ENCODE results near the gene FUT1. TPM values are rescaled to one million over a fixed set of nuclear protein-coding genes. Genes with fewer than 3 reads are reported as not detected.

Gene FUT1
- 0.29 and 0.54 TPM in 2 replicates for total RNA-seq

GRCh38 chr19:48752496-48753365 lies at the start of gene FUT1:
Gene FUT1 (minus strand): TSS chr19:48752641. CDS start chr19:48751281, 1,360 bp downstream.
- intact Hi-C loops (cut with micrococcal nuclease) = no loop called here

GRCh38 chr19:48799358-48800300 lies 47.2 kb upstream of the FUT1 start:
- intact Hi-C loops (cut with micrococcal nuclease) = no loop called here

GRCh38 chr19:48798937-48799336 lies 46.5 kb upstream of the FUT1 start:
- intact Hi-C loops (cut with micrococcal nuclease) = no loop called here

- intact Hi-C loops (cut with micrococcal nuclease) = no loop called here
Measured at GRCh38 chr19:48797103-48797502, 44.7 kb upstream of the FUT1 start.

GRCh38 chr19:48796298-48797083 lies 44.0 kb upstream of the FUT1 start:
- intact Hi-C loops (cut with micrococcal nuclease) = no loop called here

GRCh38 chr19:48795685-48796070 lies 43.2 kb upstream of the FUT1 start:
- intact Hi-C loops (cut with micrococcal nuclease) = loop anchor here (1.0 to 2.0 kb wide), 9 partner anchors 11 to 176 kb away; partner anchors contain the start of genes CA11, FTL, IZUMO1 and PPP1R15A

- intact Hi-C loops (cut with micrococcal nuclease) = loop anchor here (1.0 to 2.0 kb wide), 9 partner anchors 11 to 176 kb away; partner anchors contain the start of genes CA11, FTL, IZUMO1 and PPP1R15A
Measured at GRCh38 chr19:48795055-48795684, 42.7 kb upstream of the FUT1 start.

- intact Hi-C loops (cut with micrococcal nuclease) = loop anchor here (2.0 kb wide), 2 partner anchors 47 to 147 kb away; partner anchors contain the start of genes CA11 and IZUMO1
Measured at GRCh38 chr19:48794291-48794690, 41.9 kb upstream of the FUT1 start.

GRCh38 chr19:48793271-48793670 lies 40.8 kb upstream of the FUT1 start:
- intact Hi-C loops (cut with micrococcal nuclease) = no loop called here

GRCh38 chr19:48787331-48787730 lies 34.9 kb upstream of the FUT1 start:
- intact Hi-C loops (cut with micrococcal nuclease) = loop anchor here (10.0 kb wide), 1 partner anchor 417 kb away; no protein-coding TSS in a partner anchor

- intact Hi-C loops (cut with micrococcal nuclease) = loop anchor here (10.0 kb wide), 1 partner anchor 418 kb away; no protein-coding TSS in a partner anchor
Measured at GRCh38 chr19:48786422-48786821, 34.0 kb upstream of the FUT1 start.

- intact Hi-C loops (cut with micrococcal nuclease) = loop anchor here (10.0 kb wide), 1 partner anchor 420 kb away; no protein-coding TSS in a partner anchor
Measured at GRCh38 chr19:48784527-48784926, 32.1 kb upstream of the FUT1 start.

GRCh38 chr19:48780631-48781391 lies 28.4 kb upstream of the FUT1 start:
- intact Hi-C loops (cut with micrococcal nuclease) = loop anchor here (10.0 kb wide), 1 partner anchor 424 kb away; no protein-coding TSS in a partner anchor

GRCh38 chr19:48779636-48780035 lies 27.2 kb upstream of the FUT1 start:
- intact Hi-C loops (cut with micrococcal nuclease) = loop anchor here (10.0 kb wide), 1 partner anchor 425 kb away; no protein-coding TSS in a partner anchor

GRCh38 chr19:48777720-48778119 lies 25.3 kb upstream of the FUT1 start:
- intact Hi-C loops (cut with micrococcal nuclease) = no loop called here

- intact Hi-C loops (cut with micrococcal nuclease) = no loop called here
Measured at GRCh38 chr19:48777139-48777538, 24.7 kb upstream of the FUT1 start.

- intact Hi-C loops (cut with micrococcal nuclease) = no loop called here
Measured at GRCh38 chr19:48772503-48772953, 20.1 kb upstream of the FUT1 start.

- intact Hi-C loops (cut with micrococcal nuclease) = no loop called here
Measured at GRCh38 chr19:48770734-48771472, 18.5 kb upstream of the FUT1 start.
